Activated naive CD4-positive, alpha-beta T cell treated with anti-CD3 and anti-CD28 coated beads, Interleukin-2, amount 50 U/mL, for 24 hours (primary cell): ENCODE results near the gene TNNI2.

Experiments
- H3K27ac Mint-ChIP-seq: one replicate; pipeline ENCODE4 v1.8.0; 2021; ENCODE audit warnings: mild to moderate bottlenecking, mixed read lengths
- H3K27me3 Mint-ChIP-seq: one replicate; pipeline ENCODE4 v1.8.0; 2021; ENCODE audit warnings: mixed read lengths
- H3K36me3 Mint-ChIP-seq: one replicate; pipeline ENCODE4 v1.8.0; 2021; ENCODE audit warnings: mixed read lengths
- H3K4me1 Mint-ChIP-seq: one replicate; pipeline ENCODE4 v1.8.0; 2021; ENCODE audit warnings: mixed read lengths
- H3K4me3 Mint-ChIP-seq: one replicate; pipeline ENCODE4 v1.8.0; 2021; ENCODE audit warnings: mild to moderate bottlenecking, mixed read lengths
- H3K9me3 Mint-ChIP-seq: one replicate; pipeline ENCODE4 v1.8.0; 2021; ENCODE audit warnings: mixed read lengths

Gene TNNI2

DNA sequence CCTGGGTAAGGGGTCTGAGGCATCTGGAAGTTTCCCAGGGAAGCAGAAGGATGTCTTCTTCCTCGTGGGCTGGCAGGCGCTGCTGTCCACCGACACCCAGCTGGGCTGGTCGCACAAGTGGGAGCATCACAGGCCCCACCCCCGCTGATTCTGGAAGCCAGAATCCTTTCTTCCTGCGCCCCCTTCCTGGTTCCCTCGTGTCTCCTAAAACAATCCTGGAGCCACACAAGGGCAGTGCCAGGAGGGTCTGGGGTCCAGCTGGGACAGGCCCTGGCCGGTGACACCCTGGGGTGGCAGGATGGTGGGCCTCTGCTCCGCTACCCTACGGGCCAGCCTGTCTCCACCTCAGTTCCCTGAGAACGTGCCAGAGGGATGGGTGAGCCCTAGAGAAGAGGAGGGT lies 18.3 kb downstream of the TNNI2 start:
- H3K27ac Mint-ChIP-seq, result no peak overlapping the region
- no peaks in the 10 kb centered on the region for H3K27me3 Mint-ChIP-seq
- H3K4me3 Mint-ChIP-seq, result no peak overlapping the region
- H3K4me1 Mint-ChIP-seq, result peaks cover 40% of the 10 kb centered on the region
- no peaks in the 10 kb centered on the region for H3K9me3 Mint-ChIP-seq
- H3K36me3 Mint-ChIP-seq, result no peaks in the 10 kb centered on the region

GRCh38 chr11:1858154-1858553 lies 19.4 kb downstream of the TNNI2 start:
- Mint-ChIP-seq H3K36me3 (no peaks in the 10 kb centered on the region), H3K27ac (no peak overlapping the region), H3K9me3 (no peaks in the 10 kb centered on the region), H3K4me1 (peaks cover 29% of the 10 kb centered on the region), H3K4me3 (no peak overlapping the region), H3K27me3 (no peaks in the 10 kb centered on the region)

DNA sequence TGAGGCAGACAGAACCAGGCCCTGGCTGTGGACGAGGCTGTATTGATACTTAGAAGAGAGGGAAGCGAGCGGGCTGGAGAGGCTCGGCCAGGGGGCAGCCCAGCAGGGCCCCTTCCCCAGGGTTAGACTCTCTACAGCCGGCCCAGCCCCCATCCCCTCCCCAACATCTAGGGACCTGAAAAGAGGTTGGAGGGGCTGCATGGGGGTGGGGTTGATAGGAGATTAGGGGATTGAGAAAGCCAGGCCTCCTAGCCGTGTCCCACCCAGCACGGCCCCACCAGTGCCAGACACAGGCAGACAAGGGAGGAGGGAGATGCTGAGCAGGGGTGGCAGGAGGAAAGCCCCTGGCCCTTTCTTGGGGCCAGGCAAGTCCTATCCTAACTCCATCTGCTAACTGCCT lies 19.8 kb downstream of the TNNI2 start:
- Mint-ChIP-seq H3K4me1 (peaks cover 25% of the 10 kb centered on the region), H3K27ac (no peak overlapping the region), H3K27me3 (no peaks in the 10 kb centered on the region), H3K9me3 (no peaks in the 10 kb centered on the region), H3K4me3 (no peak overlapping the region), H3K36me3 (no peaks in the 10 kb centered on the region)

- Mint-ChIP-seq H3K27ac (no peak overlapping the region), H3K27me3 (no peaks in the 10 kb centered on the region), H3K4me3 (no peak overlapping the region), H3K4me1 (peaks cover 21% of the 10 kb centered on the region), H3K9me3 (no peaks in the 10 kb centered on the region), H3K36me3 (no peaks in the 10 kb centered on the region)
These were observed 20.2 kb downstream of the TNNI2 start for GRCh38 chr11:1859004-1859403.

GRCh38 chr11:1860108-1860507 lies 21.3 kb downstream of the TNNI2 start:
- H3K27ac Mint-ChIP-seq, result no peak overlapping the region
- peaks cover 18% of the 10 kb centered on the region for H3K4me1 Mint-ChIP-seq
- no peak overlapping the region for H3K4me3 Mint-ChIP-seq
- H3K27me3 Mint-ChIP-seq, result no peaks in the 10 kb centered on the region
- H3K9me3 Mint-ChIP-seq, result no peaks in the 10 kb centered on the region
- no peaks in the 10 kb centered on the region for H3K36me3 Mint-ChIP-seq

DNA sequence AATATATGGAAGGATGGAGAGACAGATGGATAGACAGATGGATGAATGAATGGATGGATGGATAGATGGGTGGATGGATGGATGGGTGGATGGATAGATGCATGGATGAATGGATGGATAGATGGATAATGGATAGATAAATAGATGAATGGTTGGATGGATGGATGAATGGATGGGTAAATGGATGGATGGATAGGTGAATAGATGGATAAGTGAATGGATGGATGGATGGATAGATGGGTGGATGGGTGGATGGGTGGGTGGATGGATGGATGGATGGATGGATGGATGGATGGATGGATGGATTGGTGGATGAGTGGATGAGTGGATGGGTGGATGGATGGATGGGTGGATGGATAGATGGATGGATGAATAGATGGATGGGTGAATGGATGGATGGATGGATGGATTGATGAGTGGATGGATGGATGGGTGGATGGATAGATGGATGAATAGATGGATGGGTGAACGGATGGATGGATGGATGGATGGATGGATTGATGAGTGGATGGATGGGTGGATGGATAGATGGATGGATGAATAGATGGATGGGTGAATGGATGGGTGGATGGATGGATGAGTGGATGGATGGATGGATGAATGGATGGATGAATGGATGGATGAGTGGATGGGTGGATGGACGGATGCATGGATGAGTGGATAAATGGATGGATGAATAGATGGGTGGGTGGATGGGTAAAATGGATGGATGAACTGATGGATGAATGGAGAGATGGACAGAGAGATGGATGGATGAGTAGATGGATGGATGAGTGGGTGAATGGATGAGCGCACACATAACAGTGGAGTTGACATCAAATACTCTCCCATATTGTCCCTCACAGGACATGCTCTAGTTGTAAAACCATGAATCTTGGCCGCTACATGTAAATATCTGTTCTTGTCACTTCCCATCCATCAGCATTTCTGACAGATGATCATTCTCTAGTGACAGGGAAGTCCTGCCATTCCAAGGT lies 22.9 kb downstream of the TNNI2 start:
- Mint-ChIP-seq H3K36me3 (no peaks in the 10 kb centered on the region), H3K27ac (no peak overlapping the region), H3K4me1 (peaks cover 23% of the 10 kb centered on the region), H3K27me3 (no peaks in the 10 kb centered on the region), H3K9me3 (no peaks in the 10 kb centered on the region), H3K4me3 (no peak overlapping the region)

GRCh38 chr11:1862588-1863351 lies 24.0 kb downstream of the TNNI2 start:
- Mint-ChIP-seq H3K4me1 (peaks cover 26% of the 10 kb centered on the region), H3K27ac (no peak overlapping the region), H3K36me3 (no peaks in the 10 kb centered on the region), H3K9me3 (no peaks in the 10 kb centered on the region), H3K27me3 (no peaks in the 10 kb centered on the region), H3K4me3 (no peak overlapping the region)

DNA sequence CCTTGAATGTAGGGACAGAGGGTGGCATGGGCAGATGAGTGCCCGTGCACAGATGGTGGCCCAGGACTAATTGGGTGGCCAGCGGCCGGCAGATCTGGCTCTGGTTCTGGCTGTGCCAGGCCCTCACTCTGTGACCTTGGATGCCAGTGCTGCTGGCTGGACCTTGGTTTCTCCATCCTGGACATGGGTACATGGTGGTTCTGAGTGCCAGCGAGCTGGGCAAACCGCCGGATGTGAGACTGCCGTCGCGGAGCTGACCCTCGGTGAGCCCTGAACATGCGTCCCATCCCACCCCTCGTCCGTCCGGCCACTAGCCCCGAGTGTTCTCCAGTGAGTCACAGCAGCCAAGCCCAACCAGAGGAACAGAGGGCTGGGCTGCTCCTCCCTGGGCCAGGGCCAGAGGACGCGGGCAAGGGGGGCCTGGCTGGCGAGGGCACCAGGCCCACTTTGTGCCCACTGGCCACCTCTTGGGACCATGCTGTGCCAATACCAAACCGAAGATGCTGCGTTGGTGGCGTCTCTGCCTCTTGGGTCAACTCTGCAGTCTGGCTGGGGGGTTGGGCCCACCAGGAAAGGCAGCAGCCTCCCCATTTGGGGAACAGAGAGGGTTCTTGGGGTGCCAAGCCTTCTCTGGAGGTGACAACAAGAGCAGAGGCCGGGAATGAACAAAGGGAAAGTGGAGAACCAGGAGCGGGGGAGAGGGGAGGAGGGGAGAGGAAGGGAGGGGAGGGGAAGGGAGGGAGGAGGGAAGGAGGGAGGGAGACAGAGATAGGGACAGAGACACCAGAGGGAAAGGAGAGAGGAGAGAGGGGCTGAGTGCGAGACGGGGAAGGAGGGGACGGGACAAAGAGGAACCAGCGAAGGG lies 24.8 kb downstream of the TNNI2 start:
- H3K36me3 Mint-ChIP-seq, result no peaks in the 10 kb centered on the region
- H3K4me3 Mint-ChIP-seq, result no peak overlapping the region
- H3K27ac Mint-ChIP-seq, result no peak overlapping the region
- H3K9me3 Mint-ChIP-seq, result no peaks in the 10 kb centered on the region
- peaks cover 28% of the 10 kb centered on the region for H3K4me1 Mint-ChIP-seq
- no peaks in the 10 kb centered on the region for H3K27me3 Mint-ChIP-seq

GRCh38 chr11:1864231-1864630 lies 25.4 kb downstream of the TNNI2 start:
- Mint-ChIP-seq H3K27me3 (no peaks in the 10 kb centered on the region), H3K9me3 (no peaks in the 10 kb centered on the region), H3K36me3 (no peaks in the 10 kb centered on the region), H3K4me1 (peaks cover 30% of the 10 kb centered on the region), H3K27ac (no peak overlapping the region), H3K4me3 (no peak overlapping the region)

DNA sequence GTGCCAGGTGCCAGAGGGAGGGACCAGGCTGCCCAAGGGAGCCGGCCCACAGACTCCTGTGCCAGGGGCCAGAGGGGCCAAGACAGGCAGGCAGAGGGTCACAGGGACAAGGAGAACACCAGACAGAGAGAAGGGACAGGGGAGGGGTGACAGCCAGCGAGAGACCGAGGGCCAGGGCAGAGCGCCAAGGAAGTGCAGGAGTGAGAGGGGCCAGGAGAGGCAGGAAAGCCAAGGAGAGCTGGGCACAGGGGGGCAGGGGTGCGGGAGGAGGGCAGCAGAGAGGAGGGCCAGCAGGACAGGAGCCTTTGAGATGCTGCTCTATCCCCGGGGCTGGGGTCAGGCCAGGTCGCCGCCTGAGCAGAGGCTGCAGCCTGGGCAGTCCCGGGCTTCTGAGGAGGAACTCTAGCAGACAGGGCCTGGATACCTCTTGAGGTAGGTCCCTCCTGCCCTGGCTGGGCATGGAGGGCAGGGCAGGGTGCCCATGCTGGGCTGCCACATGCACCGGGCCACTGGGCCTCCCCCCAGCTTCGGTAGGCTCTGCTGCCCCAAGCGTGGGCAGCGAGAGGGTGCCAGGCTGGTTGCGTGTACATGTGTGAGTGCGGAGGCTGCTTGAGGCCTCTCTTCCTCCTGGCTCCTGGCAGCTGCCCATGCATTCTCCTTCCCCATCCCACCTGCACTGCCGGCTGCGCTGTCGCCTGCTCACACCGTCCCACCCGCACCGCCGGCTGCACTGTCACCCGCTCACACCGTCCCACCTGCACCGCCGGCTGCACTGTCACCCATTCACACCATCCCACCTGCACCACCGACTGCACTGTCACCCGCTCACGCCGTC lies 26.3 kb downstream of the TNNI2 start:
- H3K36me3 Mint-ChIP-seq, result no peaks in the 10 kb centered on the region
- no peak overlapping the region for H3K27ac Mint-ChIP-seq
- H3K9me3 Mint-ChIP-seq, result no peaks in the 10 kb centered on the region
- H3K4me3 Mint-ChIP-seq, result no peak overlapping the region
- H3K27me3 Mint-ChIP-seq, result no peaks in the 10 kb centered on the region
- peaks cover 35% of the 10 kb centered on the region for H3K4me1 Mint-ChIP-seq

DNA sequence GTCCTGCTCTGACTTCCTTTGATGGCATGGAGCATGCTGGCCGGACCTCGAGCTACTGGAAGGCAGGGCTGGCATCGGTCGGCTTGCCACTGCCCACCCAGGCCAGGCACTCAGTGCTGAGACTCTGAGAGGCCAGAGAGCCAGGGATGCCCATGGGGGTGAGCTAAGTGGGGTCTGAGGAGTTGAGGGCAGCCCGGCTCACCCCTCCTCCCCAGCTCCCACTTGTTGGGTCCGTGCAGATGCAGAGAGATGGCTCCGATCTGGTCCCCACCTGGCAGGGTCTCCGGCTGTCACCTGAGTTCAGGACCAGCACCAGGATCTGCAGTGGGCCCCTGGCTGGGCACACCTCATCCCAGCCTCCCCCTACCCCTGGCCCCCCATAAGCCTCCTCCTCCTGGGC lies 27.4 kb downstream of the TNNI2 start:
- Mint-ChIP-seq H3K36me3 (no peaks in the 10 kb centered on the region), H3K4me3 (no peak overlapping the region), H3K9me3 (no peaks in the 10 kb centered on the region), H3K27me3 (no peaks in the 10 kb centered on the region), H3K27ac (no peak overlapping the region), H3K4me1 (peaks cover 47% of the 10 kb centered on the region)

GRCh38 chr11:1866776-1867175 lies 28.0 kb downstream of the TNNI2 start:
- Mint-ChIP-seq H3K4me1 (peaks cover 50% of the 10 kb centered on the region), H3K27ac (no peak overlapping the region), H3K36me3 (no peaks in the 10 kb centered on the region), H3K27me3 (no peaks in the 10 kb centered on the region), H3K4me3 (no peak overlapping the region), H3K9me3 (no peaks in the 10 kb centered on the region)

DNA sequence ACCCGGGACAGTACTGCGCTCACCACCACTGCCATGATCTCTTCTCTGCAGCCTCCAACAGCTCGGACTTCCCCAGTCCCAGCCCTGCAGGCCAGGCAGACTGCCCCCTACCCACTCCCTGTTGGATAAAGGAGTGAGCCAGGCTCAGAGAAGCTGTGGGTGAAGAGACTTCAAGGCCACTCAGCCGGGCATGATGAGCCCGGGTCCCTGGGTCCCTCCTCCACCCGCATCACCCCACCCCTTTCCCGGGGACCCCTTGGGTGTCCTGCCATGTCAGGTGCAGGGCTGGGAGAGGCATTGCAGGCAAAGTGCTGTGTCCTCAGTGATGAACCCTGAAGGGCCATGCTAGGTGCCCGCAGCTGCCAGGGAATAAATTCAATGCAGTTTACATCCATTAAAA lies 28.6 kb downstream of the TNNI2 start:
- Mint-ChIP-seq H3K4me1 (peaks cover 54% of the 10 kb centered on the region), H3K4me3 (no peak overlapping the region), H3K9me3 (no peaks in the 10 kb centered on the region), H3K27me3 (no peaks in the 10 kb centered on the region), H3K36me3 (no peaks in the 10 kb centered on the region), H3K27ac (no peak overlapping the region)

- no peaks in the 10 kb centered on the region for H3K36me3 Mint-ChIP-seq
- H3K4me1 Mint-ChIP-seq, result peaks cover 62% of the 10 kb centered on the region
- H3K4me3 Mint-ChIP-seq, result no peak overlapping the region
- no peaks in the 10 kb centered on the region for H3K27me3 Mint-ChIP-seq
- H3K27ac Mint-ChIP-seq, result no peak overlapping the region
- H3K9me3 Mint-ChIP-seq, result no peaks in the 10 kb centered on the region
These were observed 29.4 kb downstream of the TNNI2 start for GRCh38 chr11:1868056-1868635.
